HG02642 (cell line): ENCODE results near the gene ZYX.
"Not testable (repeated sequence)": the region's sequence is repeated elsewhere in the genome, so short reads cannot be mapped to it uniquely, and the experiment has no call there.

Experiments used
- ATAC-seq: cut with Tn5 transposase; IDR thresholded peaks from one replicate; pipeline ENCODE4 v1.9.1; 2021; ENCODE audit warnings: mild to moderate bottlenecking; ENCODE audit not compliant: unreplicated experiment, poor library complexity

Gene ZYX

DNA sequence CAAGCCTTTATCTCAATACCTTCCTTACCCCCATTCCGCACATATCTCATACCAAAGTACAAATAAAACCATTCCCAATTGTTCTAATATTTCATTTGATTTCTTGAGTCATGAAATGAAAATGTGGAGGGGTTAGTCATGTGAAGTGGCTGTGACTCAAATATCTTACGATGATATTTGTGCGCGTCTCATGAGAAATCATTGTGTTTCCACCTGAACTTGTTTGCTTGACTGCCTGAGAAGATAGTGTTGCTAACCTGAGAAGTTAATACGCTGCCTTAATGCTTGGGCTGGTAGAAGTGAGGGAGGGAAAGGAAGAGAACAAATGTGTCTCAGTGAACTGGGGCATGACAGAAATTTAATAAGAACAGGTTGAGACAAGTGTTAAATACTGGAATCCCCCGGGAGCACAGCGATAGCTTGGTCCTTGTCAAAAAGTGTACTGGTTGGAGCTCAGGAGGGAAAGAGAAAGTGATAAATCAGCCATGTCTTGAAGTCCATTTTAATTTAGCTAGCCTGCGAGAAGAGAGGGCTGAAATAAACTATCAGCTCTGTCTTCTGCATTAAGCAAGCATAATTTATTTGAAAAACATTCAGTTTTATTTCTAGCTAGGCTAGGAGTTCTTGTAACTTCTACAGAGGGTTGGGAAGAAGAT is 34.7 kb downstream of the ZYX start:
- ATAC-seq, result no peak

- ATAC-seq, result no peak
Observed at GRCh38 chr7:143416565-143417149, 35.5 kb downstream of the ZYX start.

- no peak for ATAC-seq
Observed at GRCh38 chr7:143417734-143418383, 36.7 kb downstream of the ZYX start.

DNA sequence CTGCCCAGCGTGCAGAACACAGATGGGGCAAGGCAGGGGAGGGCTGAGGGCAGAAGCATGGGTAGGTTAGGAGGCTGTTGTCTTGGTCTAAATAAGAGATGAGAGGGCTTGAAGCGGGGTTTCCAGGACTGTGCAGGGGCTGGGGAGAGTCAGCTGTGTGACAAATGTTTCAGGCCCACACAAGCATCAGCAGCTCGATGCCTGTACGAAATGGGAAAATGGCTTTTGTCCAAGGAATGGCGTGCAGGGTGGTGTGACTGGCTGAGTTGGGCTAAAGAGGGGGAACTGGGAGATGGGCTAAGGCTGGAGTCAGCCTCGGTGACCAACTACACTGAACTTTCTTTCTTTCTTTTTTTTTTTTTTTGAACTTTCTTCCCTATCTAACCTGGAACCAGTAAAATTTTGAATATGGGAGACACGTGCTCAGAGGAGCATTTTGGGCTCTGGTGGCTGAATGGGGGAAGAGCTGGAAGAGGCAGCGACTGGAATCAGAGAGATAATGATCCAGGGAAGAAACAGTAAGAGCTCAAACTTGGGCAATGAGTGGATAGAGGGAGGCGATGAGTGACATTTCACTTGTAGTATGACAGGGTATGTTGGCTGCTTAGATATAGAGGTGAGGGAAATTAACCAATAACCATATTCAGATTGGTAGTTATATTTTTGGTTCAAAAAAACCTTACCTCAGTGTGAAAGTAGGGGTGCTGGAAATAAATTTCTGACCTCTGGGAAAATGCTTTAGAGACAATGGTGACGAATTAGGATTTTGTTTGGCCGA is 37.7 kb downstream of the ZYX start:
- ATAC-seq, result no peak

DNA sequence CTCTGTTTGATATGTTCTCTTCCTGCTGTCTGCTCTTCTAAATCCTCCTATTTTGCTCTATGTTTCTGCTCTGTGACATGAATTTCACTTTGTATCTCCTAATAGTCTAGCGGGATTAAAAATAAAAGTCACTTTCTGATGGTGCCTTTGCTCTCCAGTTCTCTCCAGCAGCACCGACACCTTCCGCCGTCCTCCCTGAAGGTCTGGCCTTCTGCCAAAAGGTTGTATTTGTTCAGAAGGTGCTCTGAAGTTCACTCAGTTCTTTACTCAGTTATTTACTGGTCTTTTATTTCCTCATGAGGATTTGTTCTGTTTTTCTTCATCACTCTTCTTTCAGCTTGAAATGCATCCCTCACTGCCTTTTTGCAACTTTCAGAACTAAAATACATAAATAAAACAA is 38.7 kb downstream of the ZYX start:
- no peak for ATAC-seq

DNA sequence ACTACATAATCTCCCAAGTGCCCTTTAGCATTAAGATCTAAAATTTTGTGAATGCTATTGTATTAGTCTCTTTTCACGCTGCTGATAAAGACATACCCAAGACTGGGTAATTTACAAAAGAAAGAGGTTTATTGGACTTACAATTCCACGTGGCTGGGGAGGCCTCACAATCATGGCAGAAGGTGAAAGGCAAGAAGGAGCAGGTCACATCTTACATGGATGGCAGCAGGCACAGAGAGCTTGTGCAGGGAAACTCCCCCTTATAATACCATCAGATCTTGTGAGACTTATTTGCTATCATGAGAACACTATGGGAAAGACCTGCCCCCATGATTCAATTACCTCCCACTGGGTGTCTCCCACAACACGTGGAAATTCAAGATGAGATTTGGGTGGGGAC is 39.5 kb downstream of the ZYX start:
- ATAC-seq, result not testable (repeated sequence)

GRCh38 chr7:143422033-143422432 is 40.9 kb downstream of the ZYX start:
- ATAC-seq, result no peak

DNA sequence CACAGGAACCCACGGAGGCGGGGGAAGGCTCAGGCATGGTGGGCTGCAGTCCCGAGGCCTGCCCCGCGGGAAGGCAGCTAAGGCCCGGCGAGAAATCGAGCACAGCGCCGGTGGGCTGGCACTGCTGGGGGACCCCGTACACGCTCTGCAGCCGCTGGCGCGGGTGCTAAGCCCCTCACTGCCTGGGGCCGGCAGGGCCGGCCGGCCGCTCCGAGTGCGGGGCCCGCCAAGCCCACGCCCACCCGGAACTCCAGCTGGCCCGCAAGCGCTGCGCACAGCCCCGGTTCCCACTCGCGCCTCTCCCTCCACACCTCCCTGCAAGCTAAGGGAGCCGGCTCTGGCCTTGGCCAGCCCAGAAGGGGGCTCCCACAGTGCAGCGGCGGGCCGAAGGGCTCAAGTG is 43.3 kb downstream of the ZYX start:
- ATAC-seq, result not testable (repeated sequence)

DNA sequence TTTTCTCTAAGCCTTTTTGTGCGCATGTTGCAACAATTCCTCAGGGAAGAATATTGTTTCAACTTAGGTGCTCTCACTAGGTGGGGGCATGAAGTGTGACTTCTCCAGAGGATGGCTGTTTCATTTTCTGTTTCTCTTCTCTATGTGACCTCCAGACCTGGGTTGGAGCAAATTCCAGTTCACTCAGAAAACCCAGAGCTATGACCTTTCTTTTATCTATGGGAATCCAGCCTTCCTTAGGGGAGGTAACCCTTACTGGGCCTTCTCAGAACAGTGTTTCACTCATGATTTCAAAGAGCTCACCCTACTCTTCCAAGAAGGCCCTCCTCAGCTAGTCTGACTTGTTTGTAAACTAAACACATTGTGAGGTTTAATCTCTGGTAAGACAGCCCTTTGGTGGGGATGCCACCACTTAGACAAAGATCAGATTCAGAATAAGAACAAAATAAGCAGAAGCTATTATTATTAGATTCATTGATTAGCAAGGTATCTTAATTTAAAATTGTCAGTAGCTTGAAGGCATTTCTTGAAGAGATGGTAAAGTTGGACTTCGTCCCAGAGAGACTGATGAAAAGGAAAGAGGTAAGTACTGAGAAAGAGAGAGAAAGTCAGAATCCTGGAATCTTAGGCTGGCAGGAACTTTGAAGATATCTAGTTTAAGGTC is 45.5 kb downstream of the ZYX start:
- no peak for ATAC-seq

GRCh38 chr7:143429770-143430698 is 48.9 kb downstream of the ZYX start:
- ATAC-seq, result no peak

GRCh38 chr7:143431109-143431508 is 50.0 kb downstream of the ZYX start:
- no peak for ATAC-seq

GRCh38 chr7:143433759-143434158 is 52.6 kb downstream of the ZYX start:
- ATAC-seq, result no peak

DNA sequence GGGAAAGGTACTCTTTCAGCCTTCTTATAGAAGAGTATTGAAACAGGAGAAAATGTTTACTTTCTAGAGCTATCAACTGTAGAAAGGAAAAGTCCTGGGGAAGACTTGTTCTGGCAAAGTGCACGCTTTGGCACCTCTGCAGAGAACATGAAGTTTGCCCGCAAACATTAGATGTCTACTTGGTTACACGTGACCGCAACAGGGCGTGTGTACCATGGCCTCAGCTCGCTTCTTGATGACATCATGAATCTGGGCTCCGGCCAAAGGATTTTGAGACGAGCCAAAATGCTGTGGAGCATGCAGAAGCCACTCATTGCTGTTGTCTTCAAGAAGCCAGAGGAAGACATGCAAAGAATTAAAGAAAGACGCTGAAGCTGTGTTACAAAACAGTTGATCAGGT is 53.5 kb downstream of the ZYX start:
- ATAC-seq, result no peak

DNA sequence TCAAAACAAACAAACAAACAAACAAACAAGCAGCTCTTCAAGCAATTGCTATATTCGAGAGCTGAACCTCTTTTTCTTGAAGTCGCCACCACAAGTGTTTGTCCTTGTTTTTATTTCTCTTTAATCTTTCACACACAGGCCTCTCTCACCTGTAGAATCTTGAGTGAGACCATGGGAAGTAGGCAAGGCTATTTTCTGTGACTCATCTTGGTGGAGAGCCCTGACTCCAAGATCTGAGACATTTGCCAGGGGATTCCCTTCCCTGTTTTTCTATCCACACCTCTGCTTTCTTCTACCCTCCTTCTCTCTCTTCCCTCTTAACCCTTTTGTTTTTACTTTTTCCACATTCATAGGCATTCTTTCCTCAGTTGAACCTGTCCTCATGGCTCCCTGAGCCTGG is 54.1 kb downstream of the ZYX start:
- ATAC-seq, result no peak

DNA sequence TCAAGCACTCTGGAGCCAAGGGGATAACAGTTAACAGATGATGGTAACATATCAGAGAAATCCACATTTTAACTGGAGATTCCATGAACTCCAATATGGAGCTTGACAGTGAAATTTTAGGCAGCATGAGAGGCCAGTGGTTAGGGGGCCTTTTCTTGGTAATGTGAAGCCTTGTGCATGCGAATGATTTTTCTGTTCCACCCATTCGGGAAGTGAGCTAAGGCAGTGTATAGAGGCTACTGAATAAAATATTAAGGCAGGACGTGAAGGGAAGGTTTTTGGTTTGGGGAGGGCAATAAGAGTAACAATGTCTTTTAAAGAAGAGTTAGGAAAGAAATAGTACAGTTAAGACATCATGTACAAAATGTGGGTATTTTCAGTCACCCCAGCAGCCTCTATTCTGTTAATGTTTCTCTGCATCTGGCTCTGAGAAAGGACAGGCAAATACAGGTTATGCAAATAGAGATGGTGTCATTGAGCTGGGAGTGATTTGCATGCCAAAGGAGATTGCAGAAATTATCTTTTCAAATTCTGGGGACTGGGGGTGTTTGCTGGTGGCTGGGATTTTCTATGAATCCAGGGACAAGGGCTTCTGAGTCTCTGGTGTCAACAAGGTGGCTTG is 55.3 kb downstream of the ZYX start:
- peak; percentile 84 for ATAC-seq

GRCh38 chr7:143437578-143437977 is 56.4 kb downstream of the ZYX start:
- ATAC-seq, result no peak

GRCh38 chr7:143439866-143440265 is 58.7 kb downstream of the ZYX start:
- ATAC-seq, result no peak
